ENCODE results near the gene VMP1. TPM values are rescaled to one million over a fixed set of nuclear protein-coding genes. Genes with fewer than 3 reads are reported as not detected.
A peak's percentile ranks its signal among the peaks of the same experiment; 100 is the strongest.
"Not testable (repeated sequence)": the region's sequence is repeated elsewhere in the genome, so short reads cannot be mapped to it uniquely, and the experiment has no call there.

VMP1 gene
- total RNA-seq, 1 experiment from 2014 or later = 281 TPM

DNA sequence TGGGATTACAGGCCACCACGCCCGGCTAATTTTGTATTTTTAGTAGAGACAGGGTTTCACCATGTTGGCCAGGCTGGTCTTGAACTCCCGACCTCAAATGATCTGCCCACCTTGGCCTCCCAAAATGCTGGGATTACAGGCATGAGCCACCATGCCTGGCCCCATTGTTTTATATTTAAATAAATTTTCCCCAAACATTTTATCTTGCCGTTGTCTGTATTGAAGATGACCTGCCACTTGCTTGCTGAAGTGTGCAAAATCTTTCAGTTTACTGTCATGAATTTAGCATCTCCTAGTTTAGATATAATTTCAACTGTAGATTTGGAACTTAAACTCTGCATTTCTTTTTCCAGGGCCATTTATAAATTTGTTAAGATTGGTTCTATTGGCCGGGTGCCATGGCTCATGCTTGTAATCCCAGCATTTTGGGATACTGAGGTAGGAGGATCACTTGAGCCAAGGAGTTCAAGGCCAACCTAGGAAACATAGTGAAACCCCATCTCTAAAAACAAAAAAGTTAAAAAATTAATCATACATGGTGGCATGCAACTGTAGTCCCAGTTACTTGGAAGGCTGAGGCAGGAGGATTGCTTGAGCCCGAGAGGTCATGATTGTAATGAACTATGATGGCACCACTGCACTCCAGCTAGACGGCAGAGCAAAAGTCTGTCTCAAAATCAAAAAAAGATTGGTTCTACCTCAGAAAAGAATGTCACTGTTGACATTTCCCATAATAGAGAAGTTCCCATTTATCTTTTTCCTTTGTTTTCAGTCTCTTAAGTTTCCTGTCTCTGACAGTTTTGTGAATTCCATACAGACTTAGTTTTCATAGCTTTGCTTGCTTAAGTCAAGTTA lies 84.4 kb downstream of the VMP1 start:
- ATAC-seq (no peak), DNase-seq (ENCODE audit: low read depth, low spot score) (no peak)
- H3K4me1 ChIP-seq (ENCODE audit: control insufficient read depth, insufficient read depth, low read length) = peaks cover 22% of the 10 kb centered on the region
- H3K9me3 ChIP-seq (ENCODE audit: control insufficient read depth, insufficient read depth, low read depth, low read length) = no peaks in the 10 kb centered on the region
- H3K4me3 ChIP-seq (ENCODE audit: low read depth in 2 of 2, low read length in 2 of 2) = no peak overlapping the region
- H3K27ac ChIP-seq (ENCODE audit: low read length) = peak overlapping the region; percentile 100
- TF ChIP-seq TCF7L2 (IDR thresholded peaks at IDR 0.05; ENCODE audit: low read depth, low read length) (no peak), SIN3A (IDR thresholded peaks at IDR 0.05; ENCODE audit: borderline replicate concordance, insufficient read depth, low read depth, low read length) (no peak), POLR2AphosphoS5 (IDR thresholded peaks at IDR 0.05; ENCODE audit: low read depth, low read length) (no peak)
- TF ChIP-seq, protein P1, sequence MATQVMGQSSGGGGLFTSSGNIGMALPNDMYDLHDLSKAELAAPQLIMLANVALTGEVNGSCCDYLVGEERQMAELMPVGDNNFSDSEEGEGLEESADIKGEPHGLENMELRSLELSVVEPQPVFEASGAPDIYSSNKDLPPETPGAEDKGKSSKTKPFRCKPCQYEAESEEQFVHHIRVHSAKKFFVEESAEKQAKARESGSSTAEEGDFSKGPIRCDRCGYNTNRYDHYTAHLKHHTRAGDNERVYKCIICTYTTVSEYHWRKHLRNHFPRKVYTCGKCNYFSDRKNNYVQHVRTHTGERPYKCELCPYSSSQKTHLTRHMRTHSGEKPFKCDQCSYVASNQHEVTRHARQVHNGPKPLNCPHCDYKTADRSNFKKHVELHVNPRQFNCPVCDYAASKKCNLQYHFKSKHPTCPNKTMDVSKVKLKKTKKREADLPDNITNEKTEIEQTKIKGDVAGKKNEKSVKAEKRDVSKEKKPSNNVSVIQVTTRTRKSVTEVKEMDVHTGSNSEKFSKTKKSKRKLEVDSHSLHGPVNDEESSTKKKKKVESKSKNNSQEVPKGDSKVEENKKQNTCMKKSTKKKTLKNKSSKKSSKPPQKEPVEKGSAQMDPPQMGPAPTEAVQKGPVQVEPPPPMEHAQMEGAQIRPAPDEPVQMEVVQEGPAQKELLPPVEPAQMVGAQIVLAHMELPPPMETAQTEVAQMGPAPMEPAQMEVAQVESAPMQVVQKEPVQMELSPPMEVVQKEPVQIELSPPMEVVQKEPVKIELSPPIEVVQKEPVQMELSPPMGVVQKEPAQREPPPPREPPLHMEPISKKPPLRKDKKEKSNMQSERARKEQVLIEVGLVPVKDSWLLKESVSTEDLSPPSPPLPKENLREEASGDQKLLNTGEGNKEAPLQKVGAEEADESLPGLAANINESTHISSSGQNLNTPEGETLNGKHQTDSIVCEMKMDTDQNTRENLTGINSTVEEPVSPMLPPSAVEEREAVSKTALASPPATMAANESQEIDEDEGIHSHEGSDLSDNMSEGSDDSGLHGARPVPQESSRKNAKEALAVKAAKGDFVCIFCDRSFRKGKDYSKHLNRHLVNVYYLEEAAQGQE (IDR thresholded peaks at IDR 0.05; ENCODE audit: insufficient read depth in 1 of 2, low read depth in 2 of 2, low read length in 1 of 2) = no peak
- TF ChIP-seq, protein P2, sequence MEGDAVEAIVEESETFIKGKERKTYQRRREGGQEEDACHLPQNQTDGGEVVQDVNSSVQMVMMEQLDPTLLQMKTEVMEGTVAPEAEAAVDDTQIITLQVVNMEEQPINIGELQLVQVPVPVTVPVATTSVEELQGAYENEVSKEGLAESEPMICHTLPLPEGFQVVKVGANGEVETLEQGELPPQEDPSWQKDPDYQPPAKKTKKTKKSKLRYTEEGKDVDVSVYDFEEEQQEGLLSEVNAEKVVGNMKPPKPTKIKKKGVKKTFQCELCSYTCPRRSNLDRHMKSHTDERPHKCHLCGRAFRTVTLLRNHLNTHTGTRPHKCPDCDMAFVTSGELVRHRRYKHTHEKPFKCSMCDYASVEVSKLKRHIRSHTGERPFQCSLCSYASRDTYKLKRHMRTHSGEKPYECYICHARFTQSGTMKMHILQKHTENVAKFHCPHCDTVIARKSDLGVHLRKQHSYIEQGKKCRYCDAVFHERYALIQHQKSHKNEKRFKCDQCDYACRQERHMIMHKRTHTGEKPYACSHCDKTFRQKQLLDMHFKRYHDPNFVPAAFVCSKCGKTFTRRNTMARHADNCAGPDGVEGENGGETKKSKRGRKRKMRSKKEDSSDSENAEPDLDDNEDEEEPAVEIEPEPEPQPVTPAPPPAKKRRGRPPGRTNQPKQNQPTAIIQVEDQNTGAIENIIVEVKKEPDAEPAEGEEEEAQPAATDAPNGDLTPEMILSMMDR (IDR thresholded peaks at IDR 0.05) = no peak
- CTCF ChIA-PET = no interaction called here
- intact Hi-C loops (cut with micrococcal nuclease; ENCODE audit: unreplicated experiment) (no loop called here), in situ Hi-C loops (cut with HindIII; ENCODE audit: low pct_unique_long_range_greater_than_20kb, low sequenced_read_pairs) (no loop called here)
- no TSS peak for BruUV-seq (replicated peaks)
- H3K36me3 ChIP-seq (ENCODE audit: control insufficient read depth, insufficient read depth, low read length) = peaks cover 5% of the 10 kb centered on the region
- POLR2A ChIA-PET = no interaction called here
- H3K27me3 ChIP-seq (ENCODE audit: control insufficient read depth, insufficient read depth, low read length) = no peaks in the 10 kb centered on the region

- CTCF ChIA-PET; BruUV-seq (replicated peaks); POLR2A ChIA-PET: not testable (repeated sequence)
Observed at GRCh38 chr17:59792458-59792823, 85.0 kb downstream of the VMP1 start.

GRCh38 chr17:59793205-59793604 lies 85.8 kb downstream of the VMP1 start:
- intact Hi-C loops (cut with micrococcal nuclease; ENCODE audit: unreplicated experiment) (no loop called here), in situ Hi-C loops (cut with HindIII; ENCODE audit: low pct_unique_long_range_greater_than_20kb, low sequenced_read_pairs) (no loop called here)
- POLR2A ChIA-PET = no interaction called here
- Histone ChIP-seq H3K36me3 (ENCODE audit: control insufficient read depth, insufficient read depth, low read length) (peaks cover 5% of the 10 kb centered on the region), H3K4me1 (ENCODE audit: control insufficient read depth, insufficient read depth, low read length) (peaks cover 20% of the 10 kb centered on the region), H3K4me3 (ENCODE audit: low read depth in 2 of 2, low read length in 2 of 2) (no peak overlapping the region), H3K9me3 (ENCODE audit: control insufficient read depth, insufficient read depth, low read depth, low read length) (no peaks in the 10 kb centered on the region), H3K27ac (ENCODE audit: low read length) (no peak overlapping the region), H3K27me3 (ENCODE audit: control insufficient read depth, insufficient read depth, low read length) (no peaks in the 10 kb centered on the region)
- ATAC-seq = no peak
- CTCF ChIA-PET = no interaction called here
- no peak for DNase-seq (ENCODE audit: low read depth, low spot score)
- BruUV-seq (replicated peaks) = no TSS peak
- TF ChIP-seq, protein P1 (IDR thresholded peaks at IDR 0.05; ENCODE audit: insufficient read depth in 1 of 2, low read depth in 2 of 2, low read length in 1 of 2) = no peak
- TF ChIP-seq POLR2AphosphoS5 (IDR thresholded peaks at IDR 0.05; ENCODE audit: low read depth, low read length) (no peak), TCF7L2 (IDR thresholded peaks at IDR 0.05; ENCODE audit: low read depth, low read length) (no peak)
- TF ChIP-seq, protein P2 (IDR thresholded peaks at IDR 0.05) = no peak

More at GRCh38 chr17:59792458-59792823, 85.0 kb downstream of the VMP1 start:
- H3K9me3 ChIP-seq (ENCODE audit: control insufficient read depth, insufficient read depth, low read depth, low read length); in situ Hi-C loops (cut with HindIII; ENCODE audit: low pct_unique_long_range_greater_than_20kb, low sequenced_read_pairs); H3K4me3 ChIP-seq (ENCODE audit: low read depth in 2 of 2, low read length in 2 of 2); H3K36me3 ChIP-seq (ENCODE audit: control insufficient read depth, insufficient read depth, low read length); intact Hi-C loops (cut with micrococcal nuclease; ENCODE audit: unreplicated experiment); DNase-seq (ENCODE audit: low read depth, low spot score); ATAC-seq; H3K27me3 ChIP-seq (ENCODE audit: control insufficient read depth, insufficient read depth, low read length): not testable (repeated sequence)
- Histone ChIP-seq H3K4me1 (ENCODE audit: control insufficient read depth, insufficient read depth, low read length) (peaks cover 19% of the 10 kb centered on the region), H3K27ac (ENCODE audit: low read length) (peak overlapping the region; percentile 100)
